ENCODE results near the gene DCAF15. TPM values are rescaled to one million over a fixed set of nuclear protein-coding genes. Genes with fewer than 3 reads are reported as not detected.

DCAF15 gene
- total and polyA plus RNA-seq, 8 donors: 7.1 to 37.3 (median 25.8) TPM

DNA sequence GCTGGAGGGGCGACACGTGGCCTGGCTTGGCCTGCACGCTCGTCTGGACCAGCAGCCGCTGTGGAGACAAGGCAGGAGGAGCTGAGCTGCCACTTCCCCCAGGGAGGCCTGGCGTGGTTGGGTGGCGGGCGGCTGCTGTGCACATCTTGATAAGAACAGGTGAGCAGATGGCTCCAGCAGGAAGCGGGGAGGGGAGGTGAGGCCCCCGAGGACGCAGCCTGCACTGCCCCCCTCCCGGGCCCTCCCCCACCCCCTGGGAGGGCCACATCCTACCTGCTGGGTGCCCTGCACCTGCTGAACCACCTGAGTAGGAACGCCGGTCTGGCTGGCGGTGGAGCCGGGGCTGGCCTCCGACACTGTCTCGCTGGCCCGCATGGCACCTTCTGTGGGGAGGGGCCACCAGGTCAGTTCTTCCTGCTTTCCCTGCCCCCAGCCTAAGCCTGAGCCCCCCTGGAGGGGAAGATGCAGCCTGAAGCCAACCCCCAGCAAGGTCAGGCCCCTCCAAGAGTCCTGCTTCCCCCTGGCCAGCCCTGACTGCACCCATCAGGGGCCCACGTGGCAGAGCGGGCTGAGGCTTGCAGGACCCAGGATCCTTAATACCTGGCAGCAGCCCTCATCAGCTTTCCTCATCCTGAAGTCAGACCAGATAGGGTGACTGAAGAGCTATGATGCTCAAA is 31.0 kb downstream of the DCAF15 start:
- 73 to 83% (median 76%) methylated on average over 11 to 21 of the region's 21 CpGs for WGBS, 5 donors
- TF ChIP-seq, protein P1, sequence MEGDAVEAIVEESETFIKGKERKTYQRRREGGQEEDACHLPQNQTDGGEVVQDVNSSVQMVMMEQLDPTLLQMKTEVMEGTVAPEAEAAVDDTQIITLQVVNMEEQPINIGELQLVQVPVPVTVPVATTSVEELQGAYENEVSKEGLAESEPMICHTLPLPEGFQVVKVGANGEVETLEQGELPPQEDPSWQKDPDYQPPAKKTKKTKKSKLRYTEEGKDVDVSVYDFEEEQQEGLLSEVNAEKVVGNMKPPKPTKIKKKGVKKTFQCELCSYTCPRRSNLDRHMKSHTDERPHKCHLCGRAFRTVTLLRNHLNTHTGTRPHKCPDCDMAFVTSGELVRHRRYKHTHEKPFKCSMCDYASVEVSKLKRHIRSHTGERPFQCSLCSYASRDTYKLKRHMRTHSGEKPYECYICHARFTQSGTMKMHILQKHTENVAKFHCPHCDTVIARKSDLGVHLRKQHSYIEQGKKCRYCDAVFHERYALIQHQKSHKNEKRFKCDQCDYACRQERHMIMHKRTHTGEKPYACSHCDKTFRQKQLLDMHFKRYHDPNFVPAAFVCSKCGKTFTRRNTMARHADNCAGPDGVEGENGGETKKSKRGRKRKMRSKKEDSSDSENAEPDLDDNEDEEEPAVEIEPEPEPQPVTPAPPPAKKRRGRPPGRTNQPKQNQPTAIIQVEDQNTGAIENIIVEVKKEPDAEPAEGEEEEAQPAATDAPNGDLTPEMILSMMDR (IDR thresholded peaks at IDR 0.05): no peak
- TF ChIP-seq POLR2AphosphoS5 (IDR thresholded peaks at IDR 0.05) (no peak), EP300 (IDR thresholded peaks at IDR 0.05) (no peak), POLR2A (IDR thresholded peaks at IDR 0.05) (no peak)
- H3K36me3 ChIP-seq: peaks cover 4 to 46% (median 39%) of the 10 kb centered on the region in 4 donors
- no peaks in the 10 kb centered on the region for H3K9me3 ChIP-seq
- no peaks in the 10 kb centered on the region for H3K27me3 ChIP-seq
- H3K4me1 ChIP-seq: peaks cover 33 to 50% (median 35%) of the 10 kb centered on the region in 4 donors
- peak in 1 of 2 donors; percentile 75 for DNase-seq
- H3K27ac ChIP-seq: peak overlapping the region in 2 of 5 donors; percentile 10 to 39
- intact Hi-C loops (cut with DNase I; ENCODE audit: low total_unique reads): no loop called here
- no peak overlapping the region for H3K4me3 ChIP-seq

DNA sequence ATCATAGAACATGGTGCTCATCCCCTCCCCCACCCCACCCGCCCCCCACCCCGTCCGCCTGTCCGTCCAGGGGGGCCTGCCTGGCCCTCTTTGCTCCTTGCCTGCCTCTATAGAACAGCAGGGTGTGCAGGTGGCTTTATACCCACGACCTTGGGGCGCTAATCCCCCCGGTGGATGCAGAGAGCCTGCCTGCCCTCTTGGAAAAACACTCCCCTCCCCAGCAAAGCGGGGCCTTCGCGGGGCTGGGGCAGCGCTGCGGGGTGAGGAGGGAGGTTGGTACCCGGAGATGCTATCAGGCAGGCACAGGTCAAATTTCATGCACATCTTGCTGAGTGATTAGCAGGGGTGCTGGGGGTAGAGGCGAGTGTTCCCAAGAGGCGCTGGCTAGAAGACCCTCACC is 31.9 kb downstream of the DCAF15 start:
- peaks cover 4 to 53% (median 46%) of the 10 kb centered on the region in 4 donors for H3K36me3 ChIP-seq
- TF ChIP-seq, protein P1 (IDR thresholded peaks at IDR 0.05): no peak
- TF ChIP-seq EP300 (IDR thresholded peaks at IDR 0.05) (no peak), POLR2AphosphoS5 (IDR thresholded peaks at IDR 0.05) (no peak), POLR2A (IDR thresholded peaks at IDR 0.05) (no peak)
- H3K4me3 ChIP-seq: no peak overlapping the region
- intact Hi-C loops (cut with DNase I; ENCODE audit: low total_unique reads): no loop called here
- H3K27ac ChIP-seq: no peak overlapping the region
- DNase-seq: no peak
- H3K9me3 ChIP-seq: no peaks in the 10 kb centered on the region
- WGBS, 5 donors: 60 to 90% (median 77%) methylated on average over 1 to 15 of the region's 15 CpGs
- H3K4me1 ChIP-seq: peaks cover 24 to 46% (median 28%) of the 10 kb centered on the region in 4 donors
- no peaks in the 10 kb centered on the region for H3K27me3 ChIP-seq

DNA sequence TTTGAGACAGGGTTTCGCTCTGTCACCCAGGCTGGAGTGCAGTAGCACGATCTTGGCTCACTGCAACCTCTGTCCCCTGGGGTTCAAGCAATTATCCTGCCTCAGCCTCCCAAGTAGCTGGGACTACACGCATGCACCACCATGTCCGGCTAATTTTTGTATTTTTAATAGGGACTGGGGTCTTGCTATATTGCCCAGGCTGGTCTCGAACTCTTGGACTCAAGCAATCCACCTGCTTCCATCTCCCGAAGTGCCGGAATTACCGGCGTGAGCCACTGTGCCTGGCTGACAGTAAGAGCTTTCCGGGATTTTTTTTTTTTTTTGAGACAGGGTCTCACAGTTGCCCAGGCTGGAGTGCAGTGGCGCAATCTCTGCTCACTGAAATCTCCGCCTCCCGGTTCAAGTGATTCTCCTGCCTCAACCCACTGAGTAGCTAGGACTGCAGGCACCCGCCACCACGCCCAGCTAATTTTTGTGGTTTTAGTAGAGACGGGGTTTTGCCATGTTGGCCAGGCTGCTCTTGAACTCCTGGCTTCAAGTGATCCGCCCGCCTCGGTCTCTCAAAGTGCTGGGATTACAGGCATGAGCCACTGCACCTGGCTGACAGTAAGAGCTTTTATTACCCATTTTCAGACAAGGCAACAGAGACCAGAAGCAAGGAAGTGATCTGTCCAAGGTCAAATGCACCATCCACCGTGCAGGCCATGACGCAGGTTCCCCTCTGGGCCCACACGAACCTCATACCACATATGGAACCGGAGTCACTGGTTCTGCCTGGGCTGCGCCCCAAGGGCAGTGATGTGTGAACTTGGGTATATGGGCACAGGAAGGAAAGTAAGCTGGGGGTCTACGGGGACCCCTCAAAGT is 32.8 kb downstream of the DCAF15 start:
- Histone ChIP-seq H3K27me3 (no peaks in the 10 kb centered on the region), H3K4me1 (peaks cover 16 to 36% (median 22%) of the 10 kb centered on the region in 4 donors), H3K9me3 (no peaks in the 10 kb centered on the region), H3K27ac (peak overlapping the region in 4 of 5 donors; percentile 80 to 92 (median 87)), H3K4me3 (no peak overlapping the region), H3K36me3 (peaks cover 4 to 59% (median 51%) of the 10 kb centered on the region in 4 donors)
- intact Hi-C loops (cut with DNase I; ENCODE audit: low total_unique reads): no loop called here
- WGBS, 5 donors: 86 to 91% (median 88%) methylated on average over 22 to 25 of the region's 25 CpGs
- no peak for DNase-seq
- TF ChIP-seq, protein P1 (IDR thresholded peaks at IDR 0.05): no peak
- TF ChIP-seq POLR2AphosphoS5 (IDR thresholded peaks at IDR 0.05) (no peak), POLR2A (IDR thresholded peaks at IDR 0.05) (no peak), EP300 (IDR thresholded peaks at IDR 0.05) (no peak)

DNA sequence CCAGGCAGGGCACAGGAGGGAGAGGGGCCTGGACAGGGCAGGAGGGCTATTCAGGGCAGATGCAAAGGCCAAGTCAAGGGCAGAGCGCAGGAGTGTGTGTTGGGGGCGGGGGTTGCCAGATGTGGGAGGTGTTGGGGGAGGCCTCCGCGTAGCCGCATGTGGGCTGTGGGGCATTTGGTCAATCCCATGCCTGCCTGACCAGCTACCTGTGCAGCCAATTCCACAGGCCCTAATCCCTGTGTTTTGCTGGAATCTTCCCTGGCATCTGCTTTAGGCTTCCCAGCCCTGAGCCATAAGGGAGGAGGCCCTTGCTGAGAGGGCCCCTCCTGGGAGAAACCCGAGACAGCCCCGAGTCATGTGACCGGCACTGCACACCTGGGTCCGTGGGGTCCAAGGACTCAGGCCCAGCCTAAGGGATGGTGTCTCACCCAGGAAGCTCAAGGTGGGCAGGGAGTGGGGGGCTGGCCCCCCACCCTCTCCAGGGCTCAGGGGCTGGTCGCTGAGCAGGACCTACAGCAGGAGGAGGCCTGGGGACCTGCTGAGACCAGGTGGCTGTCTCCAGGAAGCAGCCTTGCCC is 33.5 kb downstream of the DCAF15 start:
- no peak for DNase-seq
- TF ChIP-seq POLR2AphosphoS5 (IDR thresholded peaks at IDR 0.05) (no peak), POLR2A (IDR thresholded peaks at IDR 0.05) (no peak), EP300 (IDR thresholded peaks at IDR 0.05) (no peak)
- TF ChIP-seq, protein P1 (IDR thresholded peaks at IDR 0.05): no peak
- Histone ChIP-seq H3K9me3 (no peaks in the 10 kb centered on the region), H3K4me3 (no peak overlapping the region), H3K27ac (peak overlapping the region; percentile 77 to 92 (median 85)), H3K27me3 (no peaks in the 10 kb centered on the region), H3K4me1 (peaks cover 15 to 36% (median 22%) of the 10 kb centered on the region in 4 donors), H3K36me3 (peaks cover 4 to 59% (median 52%) of the 10 kb centered on the region in 4 donors)
- intact Hi-C loops (cut with DNase I; ENCODE audit: low total_unique reads): no loop called here
- WGBS, 5 donors: 75 to 80% (median 78%) methylated on average over 9 to 10 of the region's 10 CpGs
